ENCODE results near the gene ADGRL3.

The ADGRL3 gene

GRCh38 chr4:61520681-61521160 is 320.6 kb downstream of the ADGRL3 start:
- Histone ChIP-seq H3K27ac (ENCODE audit: low read length) (no peak overlapping the region), H3K4me3 (ENCODE audit: low read length) (no peak overlapping the region), H3K79me2 (ENCODE audit: low read length) (no peaks in the 10 kb centered on the region), H3K9me3 (ENCODE audit: insufficient read depth, low read length) (no peaks in the 10 kb centered on the region), H2AFZ (ENCODE audit: low read depth, low read length) (no peak overlapping the region), H3K4me2 (ENCODE audit: low read length) (no peak overlapping the region), H3K9ac (ENCODE audit: low read length) (no peak overlapping the region), H3K4me1 (ENCODE audit: low read length) (no peaks in the 10 kb centered on the region), H3K27me3 (ENCODE audit: low read depth, low read length) (no peaks in the 10 kb centered on the region), H4K20me1 (ENCODE audit: insufficient read depth, low read length) (no peaks in the 10 kb centered on the region), H3K36me3 (replicated peaks; ENCODE audit: low read depth, low read length) (no peaks in the 10 kb centered on the region)
- TF ChIP-seq EZH2phosphoT487 (IDR thresholded peaks at IDR 0.05; ENCODE audit: low read depth), result no peak
- no peak for TF ChIP-seq CTCF (IDR thresholded peaks at IDR 0.05; ENCODE audit: low read depth, low read length)

- Histone ChIP-seq H3K9me3 (ENCODE audit: insufficient read depth, low read length) (no peaks in the 10 kb centered on the region), H3K36me3 (replicated peaks; ENCODE audit: low read depth, low read length) (no peaks in the 10 kb centered on the region), H3K9ac (ENCODE audit: low read length) (no peak overlapping the region), H2AFZ (ENCODE audit: low read depth, low read length) (no peak overlapping the region), H3K4me2 (ENCODE audit: low read length) (no peak overlapping the region), H3K79me2 (ENCODE audit: low read length) (no peaks in the 10 kb centered on the region), H3K27ac (ENCODE audit: low read length) (no peak overlapping the region), H4K20me1 (ENCODE audit: insufficient read depth, low read length) (no peaks in the 10 kb centered on the region), H3K4me1 (ENCODE audit: low read length) (no peaks in the 10 kb centered on the region), H3K27me3 (ENCODE audit: low read depth, low read length) (no peaks in the 10 kb centered on the region), H3K4me3 (ENCODE audit: low read length) (no peak overlapping the region)
- TF ChIP-seq CTCF (IDR thresholded peaks at IDR 0.05; ENCODE audit: low read depth, low read length) (no peak), EZH2phosphoT487 (IDR thresholded peaks at IDR 0.05; ENCODE audit: low read depth) (no peak)
These were observed 321.3 kb downstream of the ADGRL3 start for GRCh38 chr4:61521451-61521850.

- Histone ChIP-seq H3K79me2 (ENCODE audit: low read length) (no peaks in the 10 kb centered on the region), H3K36me3 (replicated peaks; ENCODE audit: low read depth, low read length) (no peaks in the 10 kb centered on the region), H2AFZ (ENCODE audit: low read depth, low read length) (no peak overlapping the region), H3K27ac (ENCODE audit: low read length) (no peak overlapping the region), H3K9me3 (ENCODE audit: insufficient read depth, low read length) (no peaks in the 10 kb centered on the region), H4K20me1 (ENCODE audit: insufficient read depth, low read length) (no peaks in the 10 kb centered on the region), H3K27me3 (ENCODE audit: low read depth, low read length) (no peaks in the 10 kb centered on the region), H3K9ac (ENCODE audit: low read length) (no peak overlapping the region), H3K4me2 (ENCODE audit: low read length) (no peak overlapping the region), H3K4me1 (ENCODE audit: low read length) (no peaks in the 10 kb centered on the region), H3K4me3 (ENCODE audit: low read length) (no peak overlapping the region)
- no peak for TF ChIP-seq EZH2phosphoT487 (IDR thresholded peaks at IDR 0.05; ENCODE audit: low read depth)
- TF ChIP-seq CTCF (IDR thresholded peaks at IDR 0.05; ENCODE audit: low read depth, low read length), result no peak
These were observed 322.2 kb downstream of the ADGRL3 start for GRCh38 chr4:61522312-61522711.

GRCh38 chr4:61527888-61528287 is 327.8 kb downstream of the ADGRL3 start:
- no peak overlapping the region for H3K27ac ChIP-seq (ENCODE audit: low read length)
- H3K4me2 ChIP-seq (ENCODE audit: low read length), result no peak overlapping the region
- no peaks in the 10 kb centered on the region for H3K36me3 ChIP-seq (replicated peaks; ENCODE audit: low read depth, low read length)
- no peaks in the 10 kb centered on the region for H3K79me2 ChIP-seq (ENCODE audit: low read length)
- H3K9me3 ChIP-seq (ENCODE audit: insufficient read depth, low read length), result no peaks in the 10 kb centered on the region
- no peaks in the 10 kb centered on the region for H3K4me1 ChIP-seq (ENCODE audit: low read length)
- no peak for TF ChIP-seq EZH2phosphoT487 (IDR thresholded peaks at IDR 0.05; ENCODE audit: low read depth)
- no peak for TF ChIP-seq CTCF (IDR thresholded peaks at IDR 0.05; ENCODE audit: low read depth, low read length)
- H3K9ac ChIP-seq (ENCODE audit: low read length), result no peak overlapping the region
- H3K4me3 ChIP-seq (ENCODE audit: low read length), result no peak overlapping the region
- H3K27me3 ChIP-seq (ENCODE audit: low read depth, low read length), result no peaks in the 10 kb centered on the region
- no peaks in the 10 kb centered on the region for H4K20me1 ChIP-seq (ENCODE audit: insufficient read depth, low read length)
- H2AFZ ChIP-seq (ENCODE audit: low read depth, low read length), result no peak overlapping the region

All from OCI-LY3 (cell line).